HG02852 (cell line): ENCODE data around the gene ATP9A.
"Not testable (repeated sequence)": the region's sequence is repeated elsewhere in the genome, so short reads cannot be mapped to it uniquely, and the experiment has no call there.

Experiments
- ATAC-seq: cut with Tn5 transposase; IDR thresholded peaks from one replicate; pipeline ENCODE4 v1.9.1; 2021; ENCODE audit warnings: mild to moderate bottlenecking, moderate library complexity; ENCODE audit not compliant: unreplicated experiment

The ATP9A gene

DNA sequence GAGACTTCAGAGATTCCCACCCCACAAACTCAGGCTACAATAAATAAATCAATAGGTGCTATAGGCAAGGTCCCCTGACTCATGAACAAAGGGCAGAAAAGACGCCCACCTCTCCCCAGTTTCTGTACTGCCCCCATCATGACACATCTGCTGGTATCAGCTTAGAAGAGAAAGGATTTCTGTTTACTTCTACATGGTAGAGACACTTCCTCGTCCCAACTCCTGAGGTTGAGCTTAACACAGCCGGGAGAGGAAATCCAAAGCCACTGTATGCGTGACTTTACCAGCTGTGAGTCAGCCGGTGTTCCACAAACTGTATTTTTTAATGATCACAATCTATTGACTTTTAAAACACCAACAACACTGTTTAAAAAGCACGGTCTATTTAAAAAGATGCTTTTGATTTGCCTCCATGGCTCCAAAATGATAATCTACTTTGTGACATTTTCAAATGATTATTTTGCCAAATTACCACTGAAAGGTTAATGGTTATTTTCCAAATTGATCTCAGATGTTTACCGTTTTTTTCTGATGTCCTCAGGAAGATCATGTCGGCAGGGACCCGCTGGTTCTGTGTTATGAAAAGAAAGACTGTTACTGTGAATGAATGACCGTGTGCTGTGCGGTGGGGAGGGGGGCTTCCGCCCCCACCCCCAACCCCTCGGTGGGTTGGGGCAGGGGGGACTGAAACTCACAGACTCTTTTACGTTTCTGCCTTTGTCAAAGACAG lies 72.5 kb downstream of the ATP9A start:
- ATAC-seq, result no peak

DNA sequence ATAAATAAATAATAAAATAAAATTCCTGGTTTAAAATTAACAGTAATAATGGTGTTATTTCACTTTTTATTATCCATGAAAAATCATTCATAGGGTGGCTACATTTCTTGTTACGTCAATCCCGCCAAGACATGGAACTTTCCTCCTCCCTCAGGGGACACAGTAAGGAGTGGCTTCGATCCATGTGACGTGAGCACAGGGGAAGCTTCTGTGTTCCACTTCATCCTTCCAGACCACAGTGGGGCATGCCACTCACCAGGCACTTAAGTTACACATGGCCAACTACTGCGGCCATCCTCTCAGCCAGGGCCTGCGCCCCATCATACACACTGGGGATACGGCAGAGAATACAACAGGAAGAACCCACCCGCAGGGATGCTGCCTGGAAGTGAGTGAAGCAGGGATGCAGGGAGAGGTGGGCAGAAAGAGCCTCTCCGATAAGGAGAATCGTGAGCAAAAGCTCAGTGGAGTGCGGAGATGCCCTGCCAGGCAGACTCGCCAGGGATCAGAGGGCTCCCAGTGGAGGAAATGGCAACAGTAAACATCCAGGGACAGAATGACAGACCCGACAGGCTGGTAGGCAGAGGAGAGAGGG lies 75.3 kb downstream of the ATP9A start:
- ATAC-seq, result no peak

DNA sequence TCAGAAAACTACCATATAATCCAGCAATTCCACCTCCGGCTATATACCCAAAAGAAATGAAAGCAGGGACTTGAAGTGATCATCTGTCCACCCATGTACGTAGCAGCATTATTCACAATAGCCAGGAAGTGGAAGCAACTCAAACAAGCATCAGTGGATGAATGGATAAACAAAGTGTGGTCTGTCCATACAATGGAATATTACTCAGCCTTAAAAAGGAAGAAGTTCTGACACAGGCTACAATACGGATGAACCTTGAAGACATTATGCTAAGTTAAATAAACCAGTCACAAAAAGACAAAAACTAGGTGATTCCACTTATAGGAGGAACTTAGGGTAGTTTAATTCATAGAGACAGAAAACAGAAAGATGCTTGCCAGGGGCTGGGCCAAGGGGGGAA lies 76.5 kb downstream of the ATP9A start:
- no peak for ATAC-seq

DNA sequence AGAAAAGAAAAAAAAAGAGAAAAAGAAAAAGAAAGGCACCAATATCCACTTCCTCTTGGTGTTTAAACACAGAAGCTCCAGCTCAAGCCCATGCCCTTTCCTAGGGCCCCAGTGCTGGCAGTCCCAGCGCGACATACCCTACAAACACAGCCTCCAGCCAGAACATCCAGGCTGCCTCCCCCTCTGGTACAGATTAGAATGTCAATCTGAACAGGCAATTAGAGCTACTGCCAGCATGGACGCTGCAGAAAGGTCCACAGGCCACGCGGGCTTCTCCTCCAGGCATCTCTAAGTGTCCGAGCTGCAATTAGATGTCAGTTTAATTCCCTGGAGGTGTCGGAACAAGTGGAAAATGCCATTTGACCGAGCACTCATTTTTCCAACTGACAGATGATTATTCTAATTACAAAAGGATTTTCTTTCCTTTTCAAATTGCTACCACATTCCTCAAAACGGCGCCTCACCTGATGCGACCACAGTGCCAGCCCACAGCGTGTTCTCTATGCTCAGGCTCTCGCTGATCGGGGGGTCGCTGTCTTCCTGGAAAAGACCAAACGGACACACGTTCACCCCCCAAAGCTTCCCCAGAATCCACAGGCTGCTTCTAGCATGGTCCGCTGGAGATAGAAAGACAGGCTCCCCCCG lies 79.5 kb downstream of the ATP9A start:
- ATAC-seq, result no peak

DNA sequence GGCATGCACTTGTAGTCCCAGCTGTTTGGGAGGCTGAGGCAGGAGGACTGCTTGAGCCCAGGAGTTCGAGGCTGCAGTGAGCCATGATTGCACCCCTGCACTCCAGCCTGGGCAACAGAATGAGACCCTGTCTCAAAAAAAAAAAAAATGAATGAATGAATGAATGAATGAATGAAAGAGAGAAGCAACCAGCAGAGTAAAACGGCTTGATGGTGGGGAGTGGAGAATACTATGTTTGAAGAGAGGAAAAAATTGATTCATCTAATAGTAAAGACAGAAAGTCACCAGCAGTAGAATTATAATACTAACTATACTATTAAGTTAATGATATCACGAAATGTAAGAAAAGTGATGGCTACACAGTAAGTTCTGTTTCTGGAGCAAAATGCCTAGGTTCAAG lies 80.6 kb downstream of the ATP9A start:
- ATAC-seq, result no peak

GRCh38 chr20:51687108-51687507 lies 81.1 kb downstream of the ATP9A start:
- ATAC-seq, result no peak

DNA sequence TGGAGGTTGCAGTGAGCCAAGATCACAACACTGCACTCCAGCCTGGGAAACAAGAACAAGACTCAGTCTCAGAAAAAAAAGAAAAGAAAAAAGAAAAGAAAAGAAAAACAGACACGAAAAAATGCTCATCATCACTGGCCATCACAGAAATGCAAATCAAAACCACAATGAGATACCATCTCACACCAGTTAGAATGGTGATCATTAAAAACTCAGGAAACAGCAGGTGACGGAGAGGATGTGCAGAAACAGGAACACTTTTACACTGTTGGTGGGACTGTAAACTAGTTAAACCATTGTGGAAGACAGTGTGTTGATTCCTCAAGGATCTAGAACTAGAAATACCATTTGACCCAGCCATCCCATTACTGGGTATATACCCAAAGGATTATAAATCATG lies 82.7 kb downstream of the ATP9A start:
- ATAC-seq, result not testable (repeated sequence)

DNA sequence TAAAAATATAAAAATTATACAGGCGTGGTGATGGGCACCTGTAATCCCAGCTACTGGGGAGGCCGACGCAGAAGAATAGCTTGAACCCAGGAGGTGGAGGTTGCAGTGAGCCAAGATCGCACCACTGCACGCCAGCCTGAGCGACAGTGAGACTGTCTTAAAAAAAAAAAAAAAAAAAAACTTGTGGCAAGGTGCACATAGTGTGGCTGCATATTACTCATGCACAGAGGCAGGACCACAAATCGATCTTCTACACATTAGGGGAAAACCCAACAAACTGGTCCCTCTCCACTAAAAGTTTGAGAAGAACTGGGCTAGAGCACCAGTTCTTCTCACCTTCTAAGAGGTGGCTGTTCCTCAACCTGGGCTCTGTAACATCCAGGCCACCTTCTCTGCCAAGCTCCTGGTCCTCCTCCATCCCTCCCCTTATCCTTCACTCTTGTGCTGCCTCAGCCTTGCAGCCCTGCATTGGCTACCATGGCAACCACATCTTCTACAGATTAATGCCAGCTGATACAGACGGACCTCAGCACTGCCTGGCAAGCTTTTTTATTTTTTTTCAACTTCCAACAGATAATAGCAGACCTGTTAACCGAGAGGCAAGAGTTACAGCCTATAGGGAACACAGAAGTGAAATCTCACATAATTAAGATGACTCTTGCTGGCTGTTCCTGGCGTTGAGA lies 88.0 kb downstream of the ATP9A start:
- ATAC-seq, result no peak

- no peak for ATAC-seq
These were observed 88.8 kb downstream of the ATP9A start for GRCh38 chr20:51679254-51679921.

DNA sequence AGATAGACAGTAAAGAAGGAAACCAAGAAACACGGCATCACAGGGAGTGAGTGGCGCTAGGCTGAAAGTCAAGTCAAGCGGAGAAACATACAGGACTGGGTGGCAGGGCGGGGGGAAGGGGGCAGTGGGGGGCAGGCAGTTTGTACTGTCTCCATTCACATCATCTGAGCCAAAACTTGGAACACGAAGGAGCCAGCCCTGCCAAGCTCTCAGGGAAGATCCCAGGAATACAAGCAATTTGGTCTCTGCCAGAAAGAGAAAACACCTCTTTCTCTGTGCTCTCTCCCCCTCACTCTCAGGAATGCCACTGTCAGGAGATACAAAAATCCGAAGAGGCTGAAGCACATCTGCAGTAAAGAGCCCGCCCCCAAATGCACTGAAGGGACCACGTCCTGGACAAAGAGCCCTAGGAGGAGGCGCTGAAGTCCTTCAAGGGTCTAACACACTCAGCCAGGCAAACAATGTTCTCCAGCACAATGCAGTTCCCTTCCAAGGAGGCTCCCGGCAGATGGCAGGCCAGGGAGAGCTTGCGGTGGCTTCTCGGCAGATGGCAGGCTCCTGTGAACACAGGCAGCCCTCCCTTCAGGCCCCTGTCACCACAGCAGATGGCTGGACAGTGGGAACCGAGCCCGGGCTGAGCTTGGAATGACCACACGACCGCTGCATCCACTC lies 90.0 kb downstream of the ATP9A start:
- ATAC-seq, result no peak

DNA sequence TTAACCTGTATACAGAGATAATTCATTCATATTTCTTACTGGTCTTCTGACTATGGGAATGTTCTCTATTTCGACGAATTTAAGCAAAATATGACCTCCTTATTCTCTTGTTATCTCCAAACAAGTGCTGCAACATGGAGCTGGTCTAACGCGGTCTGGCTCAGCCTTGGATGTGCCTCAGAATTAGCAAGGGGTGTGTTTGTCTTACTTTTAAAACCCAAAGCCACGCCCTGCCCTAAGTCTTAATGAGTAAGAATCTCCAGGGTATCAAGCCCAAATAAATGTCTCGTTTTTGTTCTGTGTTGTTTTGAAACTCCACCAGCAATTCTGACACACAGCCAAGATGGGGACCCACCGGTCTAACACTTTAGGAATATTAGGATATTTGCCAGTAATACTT lies 99.2 kb downstream of the ATP9A start:
- no peak for ATAC-seq

GRCh38 chr20:51668515-51668914 lies 99.7 kb downstream of the ATP9A start:
- no peak for ATAC-seq

GRCh38 chr20:51667491-51667890 lies 100.7 kb downstream of the ATP9A start:
- no peak for ATAC-seq

DNA sequence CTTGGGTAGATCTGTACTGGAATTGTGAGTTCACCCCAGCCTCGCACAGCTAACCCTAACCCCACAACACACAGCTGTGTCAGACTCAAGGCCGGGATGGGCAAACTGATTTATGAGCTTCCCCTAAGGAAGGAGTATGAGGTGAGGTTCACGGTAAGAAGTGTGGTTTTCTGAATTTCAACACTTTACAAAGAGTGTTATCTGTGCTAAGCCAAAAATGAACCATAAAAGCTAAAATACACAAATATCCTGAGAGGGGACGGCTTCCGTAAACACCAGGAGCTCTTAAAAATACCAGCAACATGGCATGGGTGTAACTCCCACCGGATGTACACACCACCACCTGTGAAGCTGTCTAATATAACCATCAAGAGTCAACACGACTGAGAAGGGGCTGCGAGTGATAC lies 101.2 kb downstream of the ATP9A start:
- no peak for ATAC-seq

GRCh38 chr20:51666126-51666525 lies 102.1 kb downstream of the ATP9A start:
- ATAC-seq, result no peak

- ATAC-seq, result no peak
These were observed 102.6 kb downstream of the ATP9A start for GRCh38 chr20:51665543-51666118.

DNA sequence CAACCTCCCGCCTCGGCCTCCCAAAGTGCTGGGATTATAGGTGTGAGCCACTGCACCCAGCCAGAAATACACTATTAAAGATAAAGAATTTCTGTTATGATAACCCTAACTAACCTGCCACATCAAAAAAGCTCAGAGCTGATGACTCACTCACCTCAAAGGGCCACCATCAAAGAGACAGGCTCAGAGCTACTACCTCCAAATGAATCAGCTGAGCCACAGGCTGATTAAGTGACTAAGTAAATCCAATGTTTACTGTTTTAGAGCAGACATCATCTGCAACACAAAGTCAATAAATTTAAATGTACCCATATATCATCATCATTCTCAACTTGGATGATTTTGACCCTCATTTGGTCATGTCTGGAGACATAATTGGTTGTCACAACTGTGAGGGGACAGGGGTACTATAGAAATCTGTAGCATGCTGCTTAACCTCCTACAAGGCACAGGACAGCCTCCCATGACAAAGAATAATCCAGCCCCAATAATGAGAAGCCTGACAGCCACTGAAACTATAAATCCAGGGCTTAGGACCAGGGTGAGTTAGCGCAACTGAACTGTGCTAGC lies 106.5 kb downstream of the ATP9A start:
- no peak for ATAC-seq

- no peak for ATAC-seq
These were observed 107.2 kb downstream of the ATP9A start for GRCh38 chr20:51660672-51661608.

- no peak for ATAC-seq
These were observed 108.6 kb downstream of the ATP9A start for GRCh38 chr20:51659491-51660050.
